ENCODE results near the gene FASN. TPM values are rescaled to one million over a fixed set of nuclear protein-coding genes. Genes with fewer than 3 reads are reported as not detected.

FASN gene
- total and polyA plus RNA-seq, 2 of the 13 experiments (the other 11 are each of a cell fraction or from before 2014, with no cell fraction given), result 51.7 to 101 TPM

DNA sequence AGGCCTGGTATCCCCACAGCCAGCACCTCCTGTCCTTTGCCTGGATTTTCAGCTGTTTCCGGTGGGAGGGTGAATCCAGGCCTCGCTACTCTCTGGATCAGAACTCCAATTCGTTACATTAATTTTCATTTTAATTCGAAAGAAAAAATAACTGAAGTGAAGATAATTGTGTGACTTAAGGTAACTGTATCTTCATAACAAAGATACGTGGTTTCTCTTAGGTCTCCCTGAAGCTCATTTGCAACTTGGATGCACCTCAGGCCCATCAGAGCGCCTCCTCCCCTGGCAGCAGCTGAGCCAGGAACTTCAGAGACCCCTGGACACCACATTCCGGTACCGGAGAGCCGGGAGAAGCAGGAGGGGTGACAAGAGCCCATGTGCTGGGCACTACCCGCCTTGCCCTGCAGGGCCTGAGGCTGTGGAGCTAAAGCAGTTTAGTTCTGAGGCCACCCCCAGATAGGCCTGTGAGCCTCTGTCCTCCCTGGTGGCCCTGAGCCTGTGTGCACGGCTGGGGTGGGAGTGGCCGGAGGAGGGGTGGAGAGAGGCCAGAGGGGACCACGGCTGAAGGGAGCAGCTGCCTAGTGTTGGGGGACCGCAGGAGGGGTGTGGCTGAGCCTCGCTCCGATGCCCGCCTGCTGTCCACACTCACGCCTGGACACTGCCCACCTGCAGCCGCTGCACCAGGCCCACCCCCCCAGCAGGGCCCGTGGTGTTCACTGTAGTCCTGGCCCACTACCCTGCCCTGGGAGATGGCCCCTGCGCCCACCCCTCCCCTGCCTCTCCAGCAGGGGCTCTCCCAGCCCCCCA lies 21.0 kb downstream of the FASN start (continued):
- TF ChIP-seq, protein P1, sequence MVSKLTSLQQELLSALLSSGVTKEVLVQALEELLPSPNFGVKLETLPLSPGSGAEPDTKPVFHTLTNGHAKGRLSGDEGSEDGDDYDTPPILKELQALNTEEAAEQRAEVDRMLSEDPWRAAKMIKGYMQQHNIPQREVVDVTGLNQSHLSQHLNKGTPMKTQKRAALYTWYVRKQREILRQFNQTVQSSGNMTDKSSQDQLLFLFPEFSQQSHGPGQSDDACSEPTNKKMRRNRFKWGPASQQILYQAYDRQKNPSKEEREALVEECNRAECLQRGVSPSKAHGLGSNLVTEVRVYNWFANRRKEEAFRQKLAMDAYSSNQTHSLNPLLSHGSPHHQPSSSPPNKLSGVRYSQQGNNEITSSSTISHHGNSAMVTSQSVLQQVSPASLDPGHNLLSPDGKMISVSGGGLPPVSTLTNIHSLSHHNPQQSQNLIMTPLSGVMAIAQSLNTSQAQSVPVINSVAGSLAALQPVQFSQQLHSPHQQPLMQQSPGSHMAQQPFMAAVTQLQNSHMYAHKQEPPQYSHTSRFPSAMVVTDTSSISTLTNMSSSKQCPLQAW (CRISPR knock-in tag; IDR thresholded peaks at IDR 0.05), result 0 out of 2 replicates have a peak, but pooled peaks have one; percentile 30
- TF ChIP-seq, protein P2, sequence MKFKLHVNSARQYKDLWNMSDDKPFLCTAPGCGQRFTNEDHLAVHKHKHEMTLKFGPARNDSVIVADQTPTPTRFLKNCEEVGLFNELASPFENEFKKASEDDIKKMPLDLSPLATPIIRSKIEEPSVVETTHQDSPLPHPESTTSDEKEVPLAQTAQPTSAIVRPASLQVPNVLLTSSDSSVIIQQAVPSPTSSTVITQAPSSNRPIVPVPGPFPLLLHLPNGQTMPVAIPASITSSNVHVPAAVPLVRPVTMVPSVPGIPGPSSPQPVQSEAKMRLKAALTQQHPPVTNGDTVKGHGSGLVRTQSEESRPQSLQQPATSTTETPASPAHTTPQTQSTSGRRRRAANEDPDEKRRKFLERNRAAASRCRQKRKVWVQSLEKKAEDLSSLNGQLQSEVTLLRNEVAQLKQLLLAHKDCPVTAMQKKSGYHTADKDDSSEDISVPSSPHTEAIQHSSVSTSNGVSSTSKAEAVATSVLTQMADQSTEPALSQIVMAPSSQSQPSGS (CRISPR knock-in tag; IDR thresholded peaks at IDR 0.05), result no peak
- TF ChIP-seq ZNF484 (CRISPR knock-in tag; IDR thresholded peaks at IDR 0.05; ENCODE audit: borderline replicate concordance, low read depth) (no peak), NR2F2 (IDR thresholded peaks at IDR 0.05; ENCODE audit: borderline replicate concordance, low read depth) (0 out of 2 replicates have a peak, but pooled peaks have one; percentile 2), RNF2 (conservative IDR thresholded peaks at IDR 0.05; ENCODE audit: low read depth) (no peak), PHF8 (CRISPR knock-in tag; IDR thresholded peaks at IDR 0.05) (no peak; the same call in 1 of the 2 replicates), ZNF879 (CRISPR knock-in tag; IDR thresholded peaks at IDR 0.05) (no peak), PLRG1 (conservative IDR thresholded peaks at IDR 0.05) (no peak), SOX13 (IDR thresholded peaks at IDR 0.05) (no peak), SOX13 (CRISPR knock-in tag; conservative IDR thresholded peaks at IDR 0.05 in 1 of 2, IDR thresholded peaks at IDR 0.05 in 1 of 2) (no peak), ZNF331 (CRISPR knock-in tag; IDR thresholded peaks at IDR 0.05) (no peak; the same call in 1 of the 2 replicates), TCF7 (IDR thresholded peaks at IDR 0.05; ENCODE audit: low read depth) (no peak), MAZ (IDR thresholded peaks at IDR 0.05; ENCODE audit: borderline replicate concordance, low read depth, low read length) (no peak), MAZ (CRISPR knock-in tag; IDR thresholded peaks at IDR 0.05; ENCODE audit: low read depth) (peak; percentile 41; the same call in 1 of the 2 replicates), DNMT1 (CRISPR knock-in tag; IDR thresholded peaks at IDR 0.05) (no peak), PRPF4 (IDR thresholded peaks at IDR 0.05; ENCODE audit: low read depth, low read length, poor library complexity, severe bottlenecking) (no peak), ZNF572 (CRISPR knock-in tag; IDR thresholded peaks at IDR 0.05) (peak; percentile 25; the same call in 1 of the 2 replicates), FOXM1 (CRISPR knock-in tag; IDR thresholded peaks at IDR 0.05) (no peak), KAT2B (IDR thresholded peaks at IDR 0.05; ENCODE audit: borderline replicate concordance, low read depth, low read length) (no peak), RAD51 (IDR thresholded peaks at IDR 0.05; ENCODE audit: borderline replicate concordance) (no peak)
- TF ChIP-seq, protein P3, sequence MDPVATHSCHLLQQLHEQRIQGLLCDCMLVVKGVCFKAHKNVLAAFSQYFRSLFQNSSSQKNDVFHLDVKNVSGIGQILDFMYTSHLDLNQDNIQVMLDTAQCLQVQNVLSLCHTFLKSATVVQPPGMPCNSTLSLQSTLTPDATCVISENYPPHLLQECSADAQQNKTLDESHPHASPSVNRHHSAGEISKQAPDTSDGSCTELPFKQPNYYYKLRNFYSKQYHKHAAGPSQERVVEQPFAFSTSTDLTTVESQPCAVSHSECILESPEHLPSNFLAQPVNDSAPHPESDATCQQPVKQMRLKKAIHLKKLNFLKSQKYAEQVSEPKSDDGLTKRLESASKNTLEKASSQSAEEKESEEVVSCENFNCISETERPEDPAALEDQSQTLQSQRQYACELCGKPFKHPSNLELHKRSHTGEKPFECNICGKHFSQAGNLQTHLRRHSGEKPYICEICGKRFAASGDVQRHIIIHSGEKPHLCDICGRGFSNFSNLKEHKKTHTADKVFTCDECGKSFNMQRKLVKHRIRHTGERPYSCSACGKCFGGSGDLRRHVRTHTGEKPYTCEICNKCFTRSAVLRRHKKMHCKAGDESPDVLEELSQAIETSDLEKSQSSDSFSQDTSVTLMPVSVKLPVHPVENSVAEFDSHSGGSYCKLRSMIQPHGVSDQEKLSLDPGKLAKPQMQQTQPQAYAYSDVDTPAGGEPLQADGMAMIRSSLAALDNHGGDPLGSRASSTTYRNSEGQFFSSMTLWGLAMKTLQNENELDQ (CRISPR knock-in tag; IDR thresholded peaks at IDR 0.05; ENCODE audit: borderline replicate concordance), result no peak
- TF ChIP-seq, protein P4, sequence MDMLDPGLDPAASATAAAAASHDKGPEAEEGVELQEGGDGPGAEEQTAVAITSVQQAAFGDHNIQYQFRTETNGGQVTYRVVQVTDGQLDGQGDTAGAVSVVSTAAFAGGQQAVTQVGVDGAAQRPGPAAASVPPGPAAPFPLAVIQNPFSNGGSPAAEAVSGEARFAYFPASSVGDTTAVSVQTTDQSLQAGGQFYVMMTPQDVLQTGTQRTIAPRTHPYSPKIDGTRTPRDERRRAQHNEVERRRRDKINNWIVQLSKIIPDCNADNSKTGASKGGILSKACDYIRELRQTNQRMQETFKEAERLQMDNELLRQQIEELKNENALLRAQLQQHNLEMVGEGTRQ (IDR thresholded peaks at IDR 0.05; ENCODE audit: low read depth, low read length), result no peak
- TF ChIP-seq, protein P4 (CRISPR knock-in tag; IDR thresholded peaks at IDR 0.05; ENCODE audit: borderline replicate concordance), result no peak

All from HepG2 (cell line).